ENCODE measurements around the gene SELENOS. TPM values are rescaled to one million over a fixed set of nuclear protein-coding genes. Genes with fewer than 3 reads are reported as not detected.

SELENOS gene
- polyA plus RNA-seq, 3 donors = 40.2 to 70.2 (median 51.6) TPM

DNA sequence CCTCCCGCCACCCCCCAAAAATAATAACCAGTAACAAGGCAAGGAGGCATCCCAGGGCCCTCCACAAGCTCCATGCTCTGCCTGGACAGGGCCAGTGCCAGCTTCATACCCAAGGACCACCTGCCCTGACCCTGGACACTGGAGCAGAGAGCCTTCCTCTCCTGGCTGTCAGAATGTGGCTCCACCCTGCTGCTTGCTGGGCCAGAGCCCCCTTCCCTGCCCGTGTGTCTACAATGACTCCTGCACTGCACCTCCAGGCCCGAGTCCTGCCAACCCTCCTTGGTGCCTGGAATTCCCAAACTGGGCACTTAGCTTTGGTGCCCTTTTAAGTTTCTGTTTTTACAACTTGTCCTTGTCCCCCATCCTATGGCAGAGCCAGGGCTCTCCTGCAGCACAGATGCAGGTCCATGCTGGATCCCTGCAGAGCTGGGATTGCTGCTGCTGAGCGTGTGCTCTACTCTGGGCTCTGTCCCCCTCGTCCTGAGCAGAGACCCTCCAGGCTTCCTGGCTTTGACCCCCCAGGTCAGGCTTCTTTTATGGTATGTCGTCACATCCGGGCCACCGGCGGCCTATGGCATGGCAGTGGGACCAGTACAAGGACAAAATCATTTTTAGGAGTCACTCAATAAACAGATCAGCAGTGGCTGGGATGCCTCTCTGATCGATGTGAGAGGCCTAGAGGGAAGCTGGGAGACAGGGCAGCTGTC, 29.2 kb upstream of the SELENOS start:
- H3K4me1 Mint-ChIP-seq = no peaks in the 10 kb centered on the region
- no peaks in the 10 kb centered on the region for H3K27me3 ChIP-seq (ENCODE audit: control insufficient read depth in 2 of 2, insufficient read depth in 2 of 2, low read length in 2 of 2)
- H3K9me3 Mint-ChIP-seq = peaks cover 0 to 2% (median 0%) of the 10 kb centered on the region in 7 donors
- no peak overlapping the region for H3K27ac ChIP-seq (ENCODE audit: low read depth in 1 of 2, low read length in 2 of 2)
- intact Hi-C loops (cut with micrococcal nuclease) = no loop called here
- H3K27ac Mint-ChIP-seq = peak overlapping the region in 1 of 7 donors; percentile 35
- H3K27me3 Mint-ChIP-seq (ENCODE audit: low read depth in 3 of 3) = peaks cover 4 to 17% (median 11%) of the 10 kb centered on the region in 3 donors
- no peaks in the 10 kb centered on the region for H3K4me1 ChIP-seq (ENCODE audit: control insufficient read depth in 1 of 2, insufficient read depth in 2 of 2, low read length in 2 of 2)
- no peak overlapping the region for H3K4me3 Mint-ChIP-seq
- TF ChIP-seq, protein P1, sequence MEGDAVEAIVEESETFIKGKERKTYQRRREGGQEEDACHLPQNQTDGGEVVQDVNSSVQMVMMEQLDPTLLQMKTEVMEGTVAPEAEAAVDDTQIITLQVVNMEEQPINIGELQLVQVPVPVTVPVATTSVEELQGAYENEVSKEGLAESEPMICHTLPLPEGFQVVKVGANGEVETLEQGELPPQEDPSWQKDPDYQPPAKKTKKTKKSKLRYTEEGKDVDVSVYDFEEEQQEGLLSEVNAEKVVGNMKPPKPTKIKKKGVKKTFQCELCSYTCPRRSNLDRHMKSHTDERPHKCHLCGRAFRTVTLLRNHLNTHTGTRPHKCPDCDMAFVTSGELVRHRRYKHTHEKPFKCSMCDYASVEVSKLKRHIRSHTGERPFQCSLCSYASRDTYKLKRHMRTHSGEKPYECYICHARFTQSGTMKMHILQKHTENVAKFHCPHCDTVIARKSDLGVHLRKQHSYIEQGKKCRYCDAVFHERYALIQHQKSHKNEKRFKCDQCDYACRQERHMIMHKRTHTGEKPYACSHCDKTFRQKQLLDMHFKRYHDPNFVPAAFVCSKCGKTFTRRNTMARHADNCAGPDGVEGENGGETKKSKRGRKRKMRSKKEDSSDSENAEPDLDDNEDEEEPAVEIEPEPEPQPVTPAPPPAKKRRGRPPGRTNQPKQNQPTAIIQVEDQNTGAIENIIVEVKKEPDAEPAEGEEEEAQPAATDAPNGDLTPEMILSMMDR (IDR thresholded peaks at IDR 0.05) = no peak
- 86% methylated on average over 10 of the region's 10 CpGs for WGBS (ENCODE audit: insufficient coverage)
- no peak for DNase-seq
- no peak overlapping the region for H3K4me3 ChIP-seq (replicated peaks in 1 of 3; ENCODE audit: low read depth in 2 of 3, low read length in 3 of 3)
- no peaks in the 10 kb centered on the region for H3K36me3 Mint-ChIP-seq
- no peak overlapping the region for H3K4me2 ChIP-seq (replicated peaks; ENCODE audit: extremely low read depth, low read length, poor library complexity, severe bottlenecking)
- H3K9ac ChIP-seq (ENCODE audit: insufficient read depth, low read length, poor library complexity, severe bottlenecking) = no peak overlapping the region
- no peaks in the 10 kb centered on the region for H3K9me3 ChIP-seq (replicated peaks in 1 of 2; ENCODE audit: control insufficient read depth in 1 of 2, insufficient read depth in 1 of 2, low read length in 2 of 2)
- H3K79me2 ChIP-seq (ENCODE audit: insufficient read depth, low read length) = no peaks in the 10 kb centered on the region
- no peaks in the 10 kb centered on the region for H3K36me3 ChIP-seq (replicated peaks in 1 of 2; ENCODE audit: control insufficient read depth in 1 of 2, insufficient read depth in 2 of 2, low read length in 2 of 2)
- no peaks in the 10 kb centered on the region for H4K20me1 ChIP-seq (ENCODE audit: insufficient read depth, low read length)
- H2AFZ ChIP-seq (ENCODE audit: insufficient read depth, low read depth, low read length, poor library complexity, severe bottlenecking) = no peak overlapping the region

DNA sequence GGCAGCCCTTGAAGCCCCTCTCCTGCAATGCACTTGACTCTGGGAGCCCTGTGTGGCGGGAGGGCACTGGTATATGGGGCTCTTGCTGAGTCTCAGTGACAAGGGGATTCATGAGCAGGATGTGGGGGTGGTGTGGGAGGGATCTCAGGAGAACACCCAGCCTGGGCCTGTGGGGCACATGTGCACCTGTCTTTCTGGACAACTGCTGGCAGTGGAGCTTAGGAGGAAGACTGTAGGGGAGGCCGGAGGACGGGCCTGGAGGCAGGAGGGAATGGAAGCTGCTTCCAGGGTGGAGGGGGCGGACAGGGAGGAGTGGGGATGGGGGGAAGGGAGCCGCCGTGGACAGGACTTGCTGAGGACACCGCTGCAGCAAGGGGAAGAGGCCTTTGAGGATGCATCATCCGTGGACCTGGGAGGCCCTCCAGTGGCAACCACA, 28.6 kb upstream of the SELENOS start:
- no peak overlapping the region for H3K4me2 ChIP-seq (replicated peaks; ENCODE audit: extremely low read depth, low read length, poor library complexity, severe bottlenecking)
- no peaks in the 10 kb centered on the region for H3K79me2 ChIP-seq (ENCODE audit: insufficient read depth, low read length)
- DNase-seq = no peak
- H3K9me3 ChIP-seq (replicated peaks in 1 of 2; ENCODE audit: control insufficient read depth in 1 of 2, insufficient read depth in 1 of 2, low read length in 2 of 2) = no peaks in the 10 kb centered on the region
- Mint-ChIP-seq H3K27me3 (ENCODE audit: low read depth in 3 of 3) (peaks cover 5 to 20% (median 14%) of the 10 kb centered on the region in 3 donors), H3K4me1 (no peaks in the 10 kb centered on the region), H3K9me3 (peaks cover 0 to 2% (median 0%) of the 10 kb centered on the region in 7 donors), H3K36me3 (no peaks in the 10 kb centered on the region), H3K27ac (no peak overlapping the region), H3K4me3 (no peak overlapping the region)
- TF ChIP-seq, protein P1 (IDR thresholded peaks at IDR 0.05) = no peak
- H2AFZ ChIP-seq (ENCODE audit: insufficient read depth, low read depth, low read length, poor library complexity, severe bottlenecking) = no peak overlapping the region
- H3K36me3 ChIP-seq (replicated peaks in 1 of 2; ENCODE audit: control insufficient read depth in 1 of 2, insufficient read depth in 2 of 2, low read length in 2 of 2) = no peaks in the 10 kb centered on the region
- H3K27me3 ChIP-seq (ENCODE audit: control insufficient read depth in 2 of 2, insufficient read depth in 2 of 2, low read length in 2 of 2) = no peaks in the 10 kb centered on the region
- H4K20me1 ChIP-seq (ENCODE audit: insufficient read depth, low read length) = no peaks in the 10 kb centered on the region
- H3K9ac ChIP-seq (ENCODE audit: insufficient read depth, low read length, poor library complexity, severe bottlenecking) = no peak overlapping the region
- H3K4me3 ChIP-seq (replicated peaks in 1 of 3; ENCODE audit: low read depth in 2 of 3, low read length in 3 of 3) = no peak overlapping the region
- H3K4me1 ChIP-seq (ENCODE audit: control insufficient read depth in 1 of 2, insufficient read depth in 2 of 2, low read length in 2 of 2) = no peaks in the 10 kb centered on the region
- H3K27ac ChIP-seq (ENCODE audit: low read depth in 1 of 2, low read length in 2 of 2) = no peak overlapping the region
- WGBS (ENCODE audit: insufficient coverage) = 100% methylated on average over 2 of the region's 8 CpGs
- intact Hi-C loops (cut with micrococcal nuclease) = no loop called here
